ENCODE measurements around the gene GART.
A peak's percentile ranks its signal among the peaks of the same experiment; 100 is the strongest.

GART gene
- long read RNA-seq, transcript GART-201 (11 exons, 2,149 nt): minor isoform, 283 of 1,369 reads
- long read RNA-seq, transcript GART-203 (22 exons, 3,341 nt): major isoform, 717 of 1,369 reads
- long read RNA-seq, partial matches to known transcripts: 212 of 1,369 reads
- long read RNA-seq, other reads (novel, unspliced or antisense): 155 of 1,369 reads

- no peak for TF ChIP-seq SPI1 (IDR thresholded peaks at IDR 0.05; ENCODE audit: borderline replicate concordance, low read depth)
- peak; percentile 42 for TF ChIP-seq REST (IDR thresholded peaks at IDR 0.05; ENCODE audit: insufficient replicate concordance, low read depth)
- peak; percentile 66 for TF ChIP-seq GABPA (IDR thresholded peaks at IDR 0.05; ENCODE audit: low read depth)
- TF ChIP-seq POLR2AphosphoS5 (IDR thresholded peaks at IDR 0.05; ENCODE audit: low read depth): peak; percentile 65; the same call in 1 of the 2 replicates
- TF ChIP-seq CTCF (IDR thresholded peaks at IDR 0.05; ENCODE audit: insufficient read depth, low read length): no peak
- peak within 1 kb of the TSS; percentile 98 for H3K27ac ChIP-seq (replicated peaks)
- peak; percentile 72 to 84 for DNase-seq (ENCODE audit: low read depth in 1 of 2, low spot score in 1 of 2)
- H3K27me3 ChIP-seq (ENCODE audit: insufficient read depth, poor library complexity, severe bottlenecking): no peaks in the 10 kb centered on the region
- H3K4me3 ChIP-seq (replicated peaks; ENCODE audit: insufficient read depth, low read length): peak within 1 kb of the TSS; percentile 79
These were observed at the start of gene GART for GRCh38 chr21:33541756-33542639. TSS of gene GART (minus strand) at chr21:33542117. CDS start at chr21:33539315, 2,802 bp downstream.

GRCh38 chr21:33588485-33589335, 46.8 kb upstream of the GART start, which contains the start of gene DONSON:
TSS of gene DONSON (minus strand) at chr21:33588684. CDS start at chr21:33588641, 43 bp downstream.
- Histone ChIP-seq H3K27ac (replicated peaks) (peak within 1 kb of the TSS; percentile 57), H3K27me3 (ENCODE audit: insufficient read depth, poor library complexity, severe bottlenecking) (no peaks in the 10 kb centered on the region), H3K4me3 (replicated peaks; ENCODE audit: insufficient read depth, low read length) (peak within 1 kb of the TSS; percentile 74)
- TF ChIP-seq POLR2AphosphoS5 (IDR thresholded peaks at IDR 0.05; ENCODE audit: low read depth) (0 out of 2 replicates have a peak, but pooled peaks have one; percentile 21), REST (IDR thresholded peaks at IDR 0.05; ENCODE audit: insufficient replicate concordance, low read depth) (no peak)
- DNase-seq (ENCODE audit: low read depth in 1 of 2, low spot score in 1 of 2): peak; percentile 63 to 79

- DNase-seq (ENCODE audit: low read depth in 1 of 2, low spot score in 1 of 2): peak in 1 of 2 experiments; percentile 30
- peak overlapping the region; percentile 54 for H3K27ac ChIP-seq (replicated peaks)
These were observed 46.0 kb upstream of the GART start for GRCh38 chr21:33587792-33588484.

More at GRCh38 chr21:33587792-33588484, 46.0 kb upstream of the GART start:
- Histone ChIP-seq H3K27me3 (ENCODE audit: insufficient read depth, poor library complexity, severe bottlenecking) (no peaks in the 10 kb centered on the region), H3K4me3 (replicated peaks; ENCODE audit: insufficient read depth, low read length) (peak overlapping the region; percentile 74)
- no peak for TF ChIP-seq GABPA (IDR thresholded peaks at IDR 0.05; ENCODE audit: low read depth)
- TF ChIP-seq POLR2AphosphoS5 (IDR thresholded peaks at IDR 0.05; ENCODE audit: low read depth): no peak
- no peak for TF ChIP-seq REST (IDR thresholded peaks at IDR 0.05; ENCODE audit: insufficient replicate concordance, low read depth)
- TF ChIP-seq CTCF (IDR thresholded peaks at IDR 0.05; ENCODE audit: insufficient read depth, low read length): no peak
- no peak for TF ChIP-seq SPI1 (IDR thresholded peaks at IDR 0.05; ENCODE audit: borderline replicate concordance, low read depth)

Measured in HL-60 (cell line).